SW480 (cell line): ENCODE measurements around the gene CCAR1.
"Not testable (repeated sequence)": the region's sequence is repeated elsewhere in the genome, so short reads cannot be mapped to it uniquely, and the experiment has no call there.

Experiments used
- DNase-seq: peaks from one replicate; pipeline ENCODE4 v3.0.0-alpha.2; 2016; ENCODE audit warnings: low spot score

Gene CCAR1

GRCh38 chr10:68756766-68757165, 35.7 kb downstream of the CCAR1 start:
- no peak for DNase-seq

- DNase-seq, result no peak
These were observed 38.3 kb downstream of the CCAR1 start for GRCh38 chr10:68759223-68759863.

GRCh38 chr10:68759967-68760366, 38.9 kb downstream of the CCAR1 start:
- DNase-seq, result no peak

DNA sequence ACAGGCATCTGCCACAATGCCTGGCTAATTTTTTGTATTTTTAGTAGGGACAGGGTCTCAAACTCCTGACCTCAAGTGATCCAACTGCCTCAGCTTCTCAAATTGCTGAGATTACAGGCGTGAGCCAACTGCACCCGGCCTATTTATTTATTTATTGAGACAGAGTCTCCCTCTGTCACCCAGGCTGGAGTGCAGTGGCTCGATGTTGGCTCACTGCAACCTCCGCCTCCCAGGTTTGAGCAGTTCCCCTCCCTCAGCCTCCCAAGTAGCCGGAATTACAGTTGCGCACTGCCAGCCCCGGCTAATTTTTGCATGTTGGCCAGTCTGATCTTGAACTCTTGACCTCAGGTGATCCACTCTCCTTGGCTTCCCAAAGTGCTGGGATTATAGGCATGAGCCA, 46.4 kb downstream of the CCAR1 start:
- DNase-seq, result not testable (repeated sequence)

- no peak for DNase-seq
These were observed 60.9 kb downstream of the CCAR1 start for GRCh38 chr10:68781613-68782574.

GRCh38 chr10:68784476-68784875, 63.4 kb downstream of the CCAR1 start:
- DNase-seq, result no peak

DNA sequence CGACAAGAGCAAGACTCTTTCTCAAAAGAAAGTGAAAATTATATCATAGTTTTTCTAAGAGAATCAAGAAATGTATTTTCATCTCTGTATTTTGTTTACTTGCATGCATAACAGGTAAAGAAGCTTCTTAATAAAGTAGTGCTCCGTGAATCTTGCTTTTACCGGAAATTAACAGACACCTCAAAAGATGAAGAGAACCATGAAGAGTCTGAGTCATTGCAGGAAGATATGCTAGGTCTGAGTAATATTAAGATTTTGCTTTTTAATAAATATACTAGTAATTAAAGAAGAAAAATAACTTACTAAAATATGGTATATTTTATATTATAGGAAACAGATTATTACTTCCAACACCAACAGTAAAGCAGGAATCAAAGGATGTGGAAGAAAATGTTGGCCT, 66.8 kb downstream of the CCAR1 start:
- no peak for DNase-seq

DNA sequence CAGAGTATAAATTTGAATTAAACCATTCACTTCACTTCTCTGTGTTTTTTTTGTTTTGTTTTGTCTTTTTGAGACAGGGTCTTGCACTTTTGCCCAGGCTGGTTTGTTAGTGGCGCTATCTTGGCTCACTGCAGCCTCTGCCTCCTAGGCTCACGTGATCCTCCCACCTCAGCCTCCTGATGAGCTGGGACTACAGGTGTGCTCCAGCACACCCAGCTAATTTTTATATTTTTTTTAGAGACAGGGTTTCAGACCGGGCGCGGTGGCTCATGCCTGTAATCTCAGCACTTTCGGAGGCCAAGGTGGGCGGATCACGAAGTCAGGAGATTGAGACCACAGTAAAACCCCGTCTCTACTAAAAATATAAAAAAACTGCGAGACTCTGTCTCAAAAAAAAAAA, 69.4 kb downstream of the CCAR1 start:
- no peak for DNase-seq

GRCh38 chr10:68792115-68792514, 71.1 kb downstream of the CCAR1 start:
- DNase-seq, result no peak

- no peak for DNase-seq
These were observed 75.0 kb downstream of the CCAR1 start for GRCh38 chr10:68795886-68796532.

DNA sequence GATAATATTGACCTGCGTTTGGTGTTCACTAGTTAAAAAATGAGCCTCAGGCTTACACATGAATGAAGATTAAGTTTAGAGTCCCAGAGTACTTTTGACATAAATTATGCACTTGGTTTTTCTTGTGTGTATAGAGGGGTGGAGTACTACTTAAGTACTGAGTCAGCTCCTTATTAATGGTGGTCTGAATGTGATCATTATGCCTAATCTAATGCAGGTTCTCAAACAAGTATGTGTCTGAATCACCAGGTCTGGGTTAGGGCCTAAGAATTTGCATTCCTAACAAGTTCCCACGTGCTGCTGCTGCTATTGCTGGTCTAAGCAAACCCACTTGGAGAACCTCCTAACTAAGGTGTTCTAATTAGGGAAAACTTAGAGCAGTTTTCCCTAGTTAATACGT, 75.6 kb downstream of the CCAR1 start:
- no peak for DNase-seq

GRCh38 chr10:68800211-68800610, 79.2 kb downstream of the CCAR1 start:
- no peak for DNase-seq

- no peak for DNase-seq
These were observed 83.7 kb downstream of the CCAR1 start for GRCh38 chr10:68804692-68805091.

- DNase-seq, result not testable (repeated sequence)
These were observed 89.8 kb downstream of the CCAR1 start for GRCh38 chr10:68810830-68811229.

DNA sequence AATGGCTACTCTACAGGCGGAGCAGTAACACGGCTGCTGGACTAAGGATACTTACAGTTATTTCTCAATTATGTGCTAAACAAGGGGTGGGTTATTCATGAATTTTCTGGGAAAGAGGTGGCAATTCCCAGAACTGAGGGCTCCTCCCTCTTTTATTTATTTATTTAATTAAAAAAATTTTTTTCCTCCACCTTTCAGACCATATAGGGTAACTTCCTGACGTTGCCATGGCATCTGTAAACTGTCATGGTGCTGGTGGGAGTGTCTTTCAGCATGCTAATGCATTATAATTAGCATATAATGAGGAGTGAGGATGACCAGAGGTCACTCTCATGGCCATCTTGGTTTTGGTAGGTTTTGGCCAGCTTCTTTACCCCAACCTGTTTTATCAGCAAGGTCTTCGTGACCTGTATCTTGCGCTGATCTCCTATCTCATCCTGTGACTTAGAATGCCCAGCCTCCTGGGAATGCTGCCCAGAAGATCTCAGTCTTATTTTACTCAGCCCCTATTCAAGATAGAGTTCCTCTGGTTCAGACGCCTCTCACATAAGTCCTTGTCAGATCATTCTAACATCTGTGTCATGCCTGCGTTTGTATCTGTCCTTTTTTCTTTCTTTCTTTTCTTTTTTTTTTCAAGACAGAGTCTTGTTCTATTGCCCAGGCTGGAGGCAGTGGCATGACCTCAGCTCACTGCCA, 90.4 kb downstream of the CCAR1 start:
- no peak for DNase-seq

DNA sequence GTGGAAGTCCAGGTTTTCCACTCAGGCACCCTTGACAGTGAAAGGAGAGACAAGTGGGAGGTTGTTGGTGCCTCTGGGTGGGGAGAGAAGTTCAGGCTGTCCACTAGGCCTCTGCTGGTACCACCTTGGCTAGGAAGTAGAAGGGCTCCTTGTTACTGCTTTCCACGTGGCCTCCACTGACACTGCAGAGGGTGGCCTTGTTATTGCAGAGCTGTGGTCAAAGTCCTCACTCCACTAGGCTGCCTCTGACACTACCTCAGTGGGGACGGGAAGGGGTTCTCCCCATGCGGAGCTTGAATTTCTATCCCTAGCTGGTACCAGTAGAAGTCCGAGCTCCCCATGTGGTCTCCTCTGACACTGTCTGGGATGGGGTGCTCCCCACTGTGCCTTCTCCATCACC, 91.4 kb downstream of the CCAR1 start:
- no peak for DNase-seq

DNA sequence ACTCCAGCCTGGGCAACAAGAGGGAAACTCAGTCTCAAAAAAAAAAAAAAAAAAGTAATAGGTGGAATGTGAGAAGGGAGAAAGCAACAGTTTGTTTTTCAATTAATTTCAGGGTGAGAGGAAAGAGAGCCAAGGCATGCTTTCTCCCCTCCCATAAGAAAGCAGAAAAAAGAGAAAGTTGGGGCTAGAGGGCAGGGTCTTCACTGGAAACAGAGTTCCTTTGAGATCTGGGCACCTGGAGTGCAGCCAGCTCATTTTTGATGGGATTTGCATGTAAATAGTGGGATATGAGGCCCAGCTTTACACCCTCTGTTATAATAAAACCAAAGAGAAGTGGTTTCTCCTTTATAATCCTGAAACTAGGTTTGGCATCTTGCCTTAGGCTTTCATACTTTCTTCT, 92.5 kb downstream of the CCAR1 start:
- no peak for DNase-seq

GRCh38 chr10:68816796-68817412, 95.9 kb downstream of the CCAR1 start:
- no peak for DNase-seq

- DNase-seq, result not testable (repeated sequence)
These were observed 99.3 kb downstream of the CCAR1 start for GRCh38 chr10:68820359-68820758.

GRCh38 chr10:68822626-68823025, 101.6 kb downstream of the CCAR1 start:
- not testable (repeated sequence) for DNase-seq

DNA sequence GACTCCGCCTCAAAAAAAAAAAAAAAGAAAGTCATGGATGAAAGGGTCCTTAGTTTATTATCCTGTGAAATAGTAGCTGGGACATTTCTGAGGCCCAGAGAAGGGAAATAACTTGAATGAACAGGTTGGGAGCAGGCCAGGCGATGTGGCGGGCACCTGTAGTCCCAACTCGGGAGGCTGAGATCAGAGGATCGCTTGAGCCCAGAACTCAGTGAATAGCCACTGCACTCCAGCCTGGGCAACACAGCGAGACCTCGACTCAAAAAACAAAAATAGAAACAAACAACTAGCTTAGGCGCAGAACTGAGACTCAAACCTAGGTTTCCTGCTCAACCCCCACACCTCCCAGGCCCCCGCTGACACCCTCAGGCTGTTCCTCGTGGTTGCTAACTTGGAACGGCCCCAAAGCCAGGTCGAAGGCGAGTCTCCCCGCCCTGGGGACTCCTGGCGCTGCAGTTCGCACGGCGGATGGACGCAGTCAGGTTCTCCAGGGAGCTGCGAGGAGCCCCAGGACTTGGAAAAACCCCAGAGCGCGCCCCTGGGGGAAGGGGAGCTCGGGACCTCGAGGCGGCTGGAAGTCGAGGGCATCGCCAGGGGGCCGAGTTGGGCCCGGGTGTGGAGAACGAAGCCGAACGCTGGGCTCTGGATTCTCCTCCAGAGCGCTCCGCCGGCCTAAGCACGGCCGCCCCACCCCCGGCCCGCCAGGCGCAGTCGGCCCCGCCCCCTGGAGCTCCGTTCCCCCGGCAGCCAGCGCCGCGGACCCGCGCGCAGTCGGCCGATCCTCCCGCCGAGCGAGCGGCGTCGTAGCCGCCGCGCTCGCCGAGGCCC, 105.9 kb downstream of the CCAR1 start, which contains the start of gene STOX1:
STOX1 (plus strand) TSS at position 768 of the 828 bp plus-strand sequence. CDS start 93 bp downstream, outside the sequence.
- DNase-seq, result peak; percentile 65
